Hepatocyte (in vitro differentiated cells): ENCODE data around the gene AGXT. TPM values are rescaled to one million over a fixed set of nuclear protein-coding genes. Genes with fewer than 3 reads are reported as not detected.

Experiments used
- DNase-seq: peaks from one replicate; pipeline ENCODE4 v3.0.0-alpha.2; 2016; ENCODE audit warnings: low spot score
- H2AFZ ChIP-seq: fragments of 200-600 bp; sonication (generic); 2 replicates; pipeline ENCODE4 v1.6.0; 2016; ENCODE audit warnings: antibody characterized with exemption, mild to moderate bottlenecking
- H3K27ac ChIP-seq: fragments of 200-600 bp; sonication (generic); 2 replicates; pipeline ENCODE4 v1.5.1; 2016; ENCODE audit warnings: mild to moderate bottlenecking
- H3K27me3 ChIP-seq: fragments of 200-600 bp; sonication (generic); 2 replicates; pipeline ENCODE4 v1.6.1; 2016
- H3K36me3 ChIP-seq: fragments of 200-600 bp; sonication (generic); replicated peaks from 2 replicates; pipeline ENCODE4 v1.5.1; 2016; ENCODE audit warnings: low read depth; ENCODE audit not compliant: insufficient read depth
- H3K4me1 ChIP-seq: fragments of 200-600 bp; sonication (generic); 2 replicates; pipeline ENCODE4 v1.5.1; 2016; ENCODE audit warnings: mild to moderate bottlenecking, moderate library complexity; ENCODE audit not compliant: insufficient read depth
- H3K4me2 ChIP-seq: fragments of 200-600 bp; sonication (generic); 2 replicates; pipeline ENCODE4 v1.6.0; 2016
- H3K4me3 ChIP-seq: fragments of 200-600 bp; sonication (generic); 2 replicates; pipeline ENCODE4 v1.5.1; 2016; ENCODE audit warnings: mild to moderate bottlenecking
- H3K79me2 ChIP-seq: fragments of 200-600 bp; sonication (generic); 2 replicates; pipeline ENCODE4 v1.6.0; 2017; ENCODE audit warnings: mild to moderate bottlenecking
- H3K9me2 ChIP-seq: fragments of 200-600 bp; sonication (generic); replicated peaks from 2 replicates; pipeline ENCODE4 v1.6.0; 2017; ENCODE audit warnings: mild to moderate bottlenecking; ENCODE audit not compliant: insufficient read depth
- H3K9me3 ChIP-seq: fragments of 200-600 bp; sonication (generic); 2 replicates; pipeline ENCODE4 v1.5.1; 2016; ENCODE audit warnings: low read depth, mild to moderate bottlenecking
- H4K20me1 ChIP-seq: fragments of 200-600 bp; sonication (generic); 2 replicates; pipeline ENCODE4 v1.6.0; 2016; ENCODE audit warnings: mild to moderate bottlenecking; ENCODE audit not compliant: insufficient read depth, poor library complexity, severe bottlenecking
- CTCF ChIP-seq: fragments of 200-600 bp; sonication (generic); IDR thresholded peaks from 2 replicates; pipeline ENCODE4 v1.5.1; 2016; ENCODE audit warnings: antibody characterized with exemption, mild to moderate bottlenecking; ENCODE audit not compliant: poor library complexity
- EZH2 ChIP-seq: fragments of 200-600 bp; sonication (generic); IDR thresholded peaks from 2 replicates; pipeline ENCODE4 v1.6.1; 2016; ENCODE audit warnings: antibody characterized with exemption, mild to moderate bottlenecking, borderline replicate concordance
- EZH2phosphoT487 ChIP-seq: fragments of 200-600 bp; sonication (generic); IDR thresholded peaks from one replicate; pipeline ENCODE4 v1.6.1; 2018; ENCODE audit warnings: antibody characterized with exemption, mild to moderate bottlenecking, low read depth, moderate library complexity; ENCODE audit not compliant: unreplicated experiment, severe bottlenecking
- WGBS: methylation state at CpG from one replicate; pipeline ENCODE4 v1.1.6; 2016; ENCODE audit warnings: low lambda C conversion rate; ENCODE audit errors: missing lambda C conversion rate; 5-methylcytosine and 5-hydroxymethylcytosine counted together
- polyA plus RNA-seq: library from polyadenylated mRNA; unstranded; fragments of >200 nt; fragmentation: Nextera tagmentation; extraction: Ambion mirVana; gene quantifications from 2 replicates; pipeline ENCODE4 v1.2.1, GENCODE V29; 2016
- total RNA-seq: library from RNA; depleted of rRNA; stranded (reverse); fragments of >200 nt; gene quantifications from 2 replicates; pipeline ENCODE4 v1.2.3, GENCODE V29; 2014

AGXT gene
- total and polyA plus RNA-seq, 2 experiments from 2014 or later: 90.8 to 169 TPM

GRCh38 chr2:240823449-240824336 lies 44.9 kb upstream of the AGXT start:
- Histone ChIP-seq H3K36me3 (no peaks in the 10 kb centered on the region), H3K4me2 (no peak overlapping the region), H3K4me1 (peaks cover 4% of the 10 kb centered on the region), H3K4me3 (no peak overlapping the region), H3K79me2 (no peaks in the 10 kb centered on the region), H3K9me3 (no peaks in the 10 kb centered on the region), H2AFZ (no peak overlapping the region), H4K20me1 (no peaks in the 10 kb centered on the region), H3K27ac (no peak overlapping the region), H3K9me2 (no peaks in the 10 kb centered on the region), H3K27me3 (peaks cover 82% of the 10 kb centered on the region)
- WGBS: 88% methylated on average over 14 of the region's 15 CpGs
- no peak for DNase-seq
- no peak for TF ChIP-seq EZH2
- no peak for TF ChIP-seq CTCF
- no peak for TF ChIP-seq EZH2phosphoT487

- no peaks in the 10 kb centered on the region for H4K20me1 ChIP-seq
- TF ChIP-seq EZH2 (no peak), CTCF (no peak), EZH2phosphoT487 (no peak)
- H3K79me2 ChIP-seq: no peaks in the 10 kb centered on the region
- 81% methylated on average over 4 of the region's 4 CpGs for WGBS
- H3K9me2 ChIP-seq: no peaks in the 10 kb centered on the region
- H2AFZ ChIP-seq: no peak overlapping the region
- no peaks in the 10 kb centered on the region for H3K4me1 ChIP-seq
- DNase-seq: no peak
- no peak overlapping the region for H3K27ac ChIP-seq
- no peak overlapping the region for H3K4me3 ChIP-seq
- H3K9me3 ChIP-seq: no peaks in the 10 kb centered on the region
- H3K36me3 ChIP-seq: no peaks in the 10 kb centered on the region
- H3K4me2 ChIP-seq: no peak overlapping the region
- peaks cover 86% of the 10 kb centered on the region for H3K27me3 ChIP-seq
Measured at GRCh38 chr2:240825476-240825875, 43.1 kb upstream of the AGXT start.

- H3K4me1 ChIP-seq: peaks cover 4% of the 10 kb centered on the region
- H3K79me2 ChIP-seq: no peaks in the 10 kb centered on the region
- WGBS: 24% methylated on average over 27 of the region's 27 CpGs
- H3K27ac ChIP-seq: no peak overlapping the region
- peak overlapping the region; percentile 75 for H3K4me2 ChIP-seq
- H3K27me3 ChIP-seq: peaks cover 45% of the 10 kb centered on the region
- TF ChIP-seq EZH2phosphoT487 (no peak), EZH2 (peak; percentile 19), CTCF (no peak)
- no peaks in the 10 kb centered on the region for H3K36me3 ChIP-seq
- no peaks in the 10 kb centered on the region for H3K9me3 ChIP-seq
- no peak overlapping the region for H3K4me3 ChIP-seq
- H2AFZ ChIP-seq: no peak overlapping the region
- no peaks in the 10 kb centered on the region for H3K9me2 ChIP-seq
- H4K20me1 ChIP-seq: no peaks in the 10 kb centered on the region
- DNase-seq: no peak
Measured at GRCh38 chr2:240831594-240832204, 36.9 kb upstream of the AGXT start.
